ENCODE results near the gene C7orf33.
"Not testable (repeated sequence)": the region's sequence is repeated elsewhere in the genome, so short reads cannot be mapped to it uniquely, and the experiment has no call there.

The C7orf33 gene

GRCh38 chr7:148564275-148564951 is 26.2 kb upstream of the C7orf33 start:
- not testable (repeated sequence) for H3K9me3 ChIP-seq (ENCODE audit: control insufficient read depth, low read depth, low read length); H3K27me3 ChIP-seq (ENCODE audit: control insufficient read depth, insufficient read depth, low read length); H3K36me3 ChIP-seq (ENCODE audit: control insufficient read depth, low read depth, low read length); H3K4me3 ChIP-seq (ENCODE audit: low read length); H3K9ac ChIP-seq (ENCODE audit: low read length); H3K27ac ChIP-seq (ENCODE audit: low read length)
- peaks cover 13% of the 10 kb centered on the region for H3K4me1 ChIP-seq (ENCODE audit: control insufficient read depth, low read depth, low read length)

GRCh38 chr7:148566736-148567135 is 23.8 kb upstream of the C7orf33 start:
- H3K4me3 ChIP-seq (ENCODE audit: low read length) = no peak overlapping the region
- H3K9ac ChIP-seq (ENCODE audit: low read length) = no peak overlapping the region
- peaks cover 13% of the 10 kb centered on the region for H3K4me1 ChIP-seq (ENCODE audit: control insufficient read depth, low read depth, low read length)
- no peak overlapping the region for H3K27ac ChIP-seq (ENCODE audit: low read length)
- no peaks in the 10 kb centered on the region for H3K27me3 ChIP-seq (ENCODE audit: control insufficient read depth, insufficient read depth, low read length)
- H3K36me3 ChIP-seq (ENCODE audit: control insufficient read depth, low read depth, low read length) = no peaks in the 10 kb centered on the region
- no peaks in the 10 kb centered on the region for H3K9me3 ChIP-seq (ENCODE audit: control insufficient read depth, low read depth, low read length)

GRCh38 chr7:148567524-148567923 is 23.0 kb upstream of the C7orf33 start:
- Histone ChIP-seq H3K27ac (ENCODE audit: low read length) (no peak overlapping the region), H3K36me3 (ENCODE audit: control insufficient read depth, low read depth, low read length) (no peaks in the 10 kb centered on the region), H3K9me3 (ENCODE audit: control insufficient read depth, low read depth, low read length) (no peaks in the 10 kb centered on the region), H3K4me3 (ENCODE audit: low read length) (no peak overlapping the region), H3K27me3 (ENCODE audit: control insufficient read depth, insufficient read depth, low read length) (no peaks in the 10 kb centered on the region), H3K4me1 (ENCODE audit: control insufficient read depth, low read depth, low read length) (peaks cover 13% of the 10 kb centered on the region), H3K9ac (ENCODE audit: low read length) (no peak overlapping the region)

GRCh38 chr7:148570510-148570909 is 20.1 kb upstream of the C7orf33 start:
- no peaks in the 10 kb centered on the region for H3K27me3 ChIP-seq (ENCODE audit: control insufficient read depth, insufficient read depth, low read length)
- peaks cover 13% of the 10 kb centered on the region for H3K4me1 ChIP-seq (ENCODE audit: control insufficient read depth, low read depth, low read length)
- no peak overlapping the region for H3K4me3 ChIP-seq (ENCODE audit: low read length)
- H3K36me3 ChIP-seq (ENCODE audit: control insufficient read depth, low read depth, low read length) = no peaks in the 10 kb centered on the region
- no peak overlapping the region for H3K27ac ChIP-seq (ENCODE audit: low read length)
- H3K9me3 ChIP-seq (ENCODE audit: control insufficient read depth, low read depth, low read length) = no peaks in the 10 kb centered on the region
- H3K9ac ChIP-seq (ENCODE audit: low read length) = no peak overlapping the region

- not testable (repeated sequence) for H3K4me3 ChIP-seq (ENCODE audit: low read length); H3K36me3 ChIP-seq (ENCODE audit: control insufficient read depth, low read depth, low read length); H3K9me3 ChIP-seq (ENCODE audit: control insufficient read depth, low read depth, low read length); H3K27me3 ChIP-seq (ENCODE audit: control insufficient read depth, insufficient read depth, low read length); H3K27ac ChIP-seq (ENCODE audit: low read length); H3K9ac ChIP-seq (ENCODE audit: low read length)
- peaks cover 13% of the 10 kb centered on the region for H3K4me1 ChIP-seq (ENCODE audit: control insufficient read depth, low read depth, low read length)
These were observed 19.6 kb upstream of the C7orf33 start for GRCh38 chr7:148570973-148571372.

GRCh38 chr7:148571381-148571780 is 19.2 kb upstream of the C7orf33 start:
- H3K27ac ChIP-seq (ENCODE audit: low read length) = no peak overlapping the region
- peaks cover 13% of the 10 kb centered on the region for H3K4me1 ChIP-seq (ENCODE audit: control insufficient read depth, low read depth, low read length)
- H3K4me3 ChIP-seq (ENCODE audit: low read length) = no peak overlapping the region
- H3K27me3 ChIP-seq (ENCODE audit: control insufficient read depth, insufficient read depth, low read length) = no peaks in the 10 kb centered on the region
- H3K36me3 ChIP-seq (ENCODE audit: control insufficient read depth, low read depth, low read length) = no peaks in the 10 kb centered on the region
- no peaks in the 10 kb centered on the region for H3K9me3 ChIP-seq (ENCODE audit: control insufficient read depth, low read depth, low read length)
- H3K9ac ChIP-seq (ENCODE audit: low read length) = no peak overlapping the region

GRCh38 chr7:148572067-148572522 is 18.5 kb upstream of the C7orf33 start:
- Histone ChIP-seq H3K36me3 (ENCODE audit: control insufficient read depth, low read depth, low read length) (no peaks in the 10 kb centered on the region), H3K4me1 (ENCODE audit: control insufficient read depth, low read depth, low read length) (peaks cover 10% of the 10 kb centered on the region), H3K27ac (ENCODE audit: low read length) (no peak overlapping the region), H3K9me3 (ENCODE audit: control insufficient read depth, low read depth, low read length) (no peaks in the 10 kb centered on the region), H3K27me3 (ENCODE audit: control insufficient read depth, insufficient read depth, low read length) (no peaks in the 10 kb centered on the region), H3K9ac (ENCODE audit: low read length) (no peak overlapping the region), H3K4me3 (ENCODE audit: low read length) (no peak overlapping the region)

GRCh38 chr7:148573581-148573980 is 17.0 kb upstream of the C7orf33 start:
- not testable (repeated sequence) for H3K27me3 ChIP-seq (ENCODE audit: control insufficient read depth, insufficient read depth, low read length); H3K9ac ChIP-seq (ENCODE audit: low read length); H3K9me3 ChIP-seq (ENCODE audit: control insufficient read depth, low read depth, low read length); H3K4me1 ChIP-seq (ENCODE audit: control insufficient read depth, low read depth, low read length); H3K27ac ChIP-seq (ENCODE audit: low read length); H3K4me3 ChIP-seq (ENCODE audit: low read length); H3K36me3 ChIP-seq (ENCODE audit: control insufficient read depth, low read depth, low read length)

- Histone ChIP-seq H3K9ac (ENCODE audit: low read length) (no peak overlapping the region), H3K27me3 (ENCODE audit: control insufficient read depth, insufficient read depth, low read length) (no peaks in the 10 kb centered on the region), H3K9me3 (ENCODE audit: control insufficient read depth, low read depth, low read length) (no peaks in the 10 kb centered on the region), H3K4me1 (ENCODE audit: control insufficient read depth, low read depth, low read length) (no peaks in the 10 kb centered on the region), H3K27ac (ENCODE audit: low read length) (no peak overlapping the region), H3K36me3 (ENCODE audit: control insufficient read depth, low read depth, low read length) (no peaks in the 10 kb centered on the region), H3K4me3 (ENCODE audit: low read length) (no peak overlapping the region)
These were observed 14.7 kb upstream of the C7orf33 start for GRCh38 chr7:148575640-148576411.

- Histone ChIP-seq H3K36me3 (ENCODE audit: control insufficient read depth, low read depth, low read length) (no peaks in the 10 kb centered on the region), H3K4me1 (ENCODE audit: control insufficient read depth, low read depth, low read length) (no peaks in the 10 kb centered on the region), H3K9me3 (ENCODE audit: control insufficient read depth, low read depth, low read length) (no peaks in the 10 kb centered on the region), H3K27ac (ENCODE audit: low read length) (no peak overlapping the region), H3K9ac (ENCODE audit: low read length) (no peak overlapping the region), H3K4me3 (ENCODE audit: low read length) (no peak overlapping the region), H3K27me3 (ENCODE audit: control insufficient read depth, insufficient read depth, low read length) (no peaks in the 10 kb centered on the region)
These were observed 11.2 kb upstream of the C7orf33 start for GRCh38 chr7:148579366-148579765.

- Histone ChIP-seq H3K27me3 (ENCODE audit: control insufficient read depth, insufficient read depth, low read length) (no peaks in the 10 kb centered on the region), H3K9ac (ENCODE audit: low read length) (no peak overlapping the region), H3K36me3 (ENCODE audit: control insufficient read depth, low read depth, low read length) (no peaks in the 10 kb centered on the region), H3K4me3 (ENCODE audit: low read length) (no peak overlapping the region), H3K9me3 (ENCODE audit: control insufficient read depth, low read depth, low read length) (no peaks in the 10 kb centered on the region), H3K4me1 (ENCODE audit: control insufficient read depth, low read depth, low read length) (no peaks in the 10 kb centered on the region), H3K27ac (ENCODE audit: low read length) (no peak overlapping the region)
These were observed 10.1 kb upstream of the C7orf33 start for GRCh38 chr7:148580446-148580845.

- no peak overlapping the region for H3K9ac ChIP-seq (ENCODE audit: low read length)
- H3K9me3 ChIP-seq (ENCODE audit: control insufficient read depth, low read depth, low read length) = no peaks in the 10 kb centered on the region
- no peaks in the 10 kb centered on the region for H3K36me3 ChIP-seq (ENCODE audit: control insufficient read depth, low read depth, low read length)
- no peak overlapping the region for H3K27ac ChIP-seq (ENCODE audit: low read length)
- no peaks in the 10 kb centered on the region for H3K27me3 ChIP-seq (ENCODE audit: control insufficient read depth, insufficient read depth, low read length)
- H3K4me1 ChIP-seq (ENCODE audit: control insufficient read depth, low read depth, low read length) = no peaks in the 10 kb centered on the region
- H3K4me3 ChIP-seq (ENCODE audit: low read length) = no peak overlapping the region
These were observed 8.9 kb upstream of the C7orf33 start for GRCh38 chr7:148581624-148582023.
